Parathyroid adenoma (tissue), 2 donors: ENCODE measurements around the gene OSBPL1A.
"Not testable (repeated sequence)": the region's sequence is repeated elsewhere in the genome, so short reads cannot be mapped to it uniquely, and the experiment has no call there.

Source experiments
- H2AFZ ChIP-seq: fragments of 300-600 bp; sonication (generic); one replicate; pipeline ENCODE4 v1.7.0; 2017; ENCODE audit warnings: antibody characterized with exemption, mild to moderate bottlenecking
- H3K27ac ChIP-seq: fragments of 300-600 bp; sonication (generic); one replicate; pipeline ENCODE4 v1.7.0; 2017
- H3K27me3 ChIP-seq: fragments of 300-600 bp; sonication (generic); one replicate; pipeline ENCODE4 v1.7.0; 2017; ENCODE audit warnings: low read length; ENCODE audit not compliant: control insufficient read depth, insufficient read depth
- H3K36me3 ChIP-seq: fragments of 300-600 bp; sonication (generic); one replicate; pipeline ENCODE4 v1.7.0; 2017; ENCODE audit warnings: low read length; ENCODE audit not compliant: control insufficient read depth, insufficient read depth
- H3K4me1 ChIP-seq: fragments of 300-600 bp; sonication (generic); one replicate; pipeline ENCODE4 v1.7.0; 2017; ENCODE audit warnings: control low read depth
- H3K4me2 ChIP-seq: fragments of 300-600 bp; sonication (generic); one replicate; pipeline ENCODE4 v1.7.0; 2017; ENCODE audit warnings: low read length
- H3K4me3 ChIP-seq: fragments of 300-600 bp; sonication (generic); one replicate; pipeline ENCODE4 v1.7.0; 2017; ENCODE audit warnings: low read depth, low read length
- H3K79me2 ChIP-seq: fragments of 300-600 bp; sonication (generic); one replicate; pipeline ENCODE4 v1.7.0; 2017; ENCODE audit warnings: control low read depth
- H3K9ac ChIP-seq: fragments of 300-600 bp; sonication (generic); one replicate; pipeline ENCODE4 v1.7.0; 2017; ENCODE audit warnings: mild to moderate bottlenecking
- H3K9me3 ChIP-seq: fragments of 300-600 bp; sonication (generic); one replicate; pipeline ENCODE4 v1.7.0; 2017; ENCODE audit warnings: low read length; ENCODE audit not compliant: control insufficient read depth
- CTCF ChIP-seq: fragments of 300-600 bp; sonication (generic); IDR thresholded peaks from one replicate; pipeline ENCODE4 v1.7.0; 2017; ENCODE audit warnings: antibody characterized with exemption, mild to moderate bottlenecking
- donor health status: primary hyperparathyroidism.

Gene OSBPL1A

GRCh38 chr18:24157855-24158254 is 239.8 kb downstream of the OSBPL1A start:
- H3K9me3 ChIP-seq = no peaks in the 10 kb centered on the region
- no peak for TF ChIP-seq CTCF
- H3K27ac ChIP-seq = no peak overlapping the region
- no peaks in the 10 kb centered on the region for H3K27me3 ChIP-seq
- H3K36me3 ChIP-seq = no peaks in the 10 kb centered on the region
- H3K4me1 ChIP-seq = no peaks in the 10 kb centered on the region
- H3K9ac ChIP-seq = no peak overlapping the region
- H3K4me2 ChIP-seq = no peak overlapping the region
- no peak overlapping the region for H3K4me3 ChIP-seq
- H3K79me2 ChIP-seq = no peaks in the 10 kb centered on the region
- H2AFZ ChIP-seq = no peak overlapping the region

- no peaks in the 10 kb centered on the region for H3K4me1 ChIP-seq
- TF ChIP-seq CTCF = no peak
- H3K9ac ChIP-seq = no peak overlapping the region
- no peak overlapping the region for H3K4me3 ChIP-seq
- H3K27ac ChIP-seq = no peak overlapping the region
- no peak overlapping the region for H2AFZ ChIP-seq
- no peaks in the 10 kb centered on the region for H3K79me2 ChIP-seq
- H3K4me2 ChIP-seq = no peak overlapping the region
- H3K27me3 ChIP-seq = no peaks in the 10 kb centered on the region
- no peaks in the 10 kb centered on the region for H3K9me3 ChIP-seq
- H3K36me3 ChIP-seq = no peaks in the 10 kb centered on the region
Observed at GRCh38 chr18:24153397-24153796, 244.2 kb downstream of the OSBPL1A start.

- not testable (repeated sequence) for H3K9me3 ChIP-seq, H3K79me2 ChIP-seq, H2AFZ ChIP-seq
Observed at GRCh38 chr18:24149591-24149990, 248.0 kb downstream of the OSBPL1A start.

GRCh38 chr18:24142376-24142775 is 255.2 kb downstream of the OSBPL1A start:
- TF ChIP-seq CTCF = no peak

More at GRCh38 chr18:24149591-24149990, 248.0 kb downstream of the OSBPL1A start:
- H3K4me1 ChIP-seq, H3K9ac ChIP-seq, H3K36me3 ChIP-seq, H3K4me2 ChIP-seq, H3K4me3 ChIP-seq, H3K27ac ChIP-seq, H3K27me3 ChIP-seq: not testable (repeated sequence)

GRCh38 chr18:24140697-24141096 is 256.9 kb downstream of the OSBPL1A start:
- no peak for TF ChIP-seq CTCF
- Histone ChIP-seq H3K79me2 (no peaks in the 10 kb centered on the region), H3K4me1 (no peaks in the 10 kb centered on the region), H3K36me3 (no peaks in the 10 kb centered on the region), H3K9me3 (no peaks in the 10 kb centered on the region), H3K27me3 (no peaks in the 10 kb centered on the region), H2AFZ (no peak overlapping the region), H3K4me2 (no peak overlapping the region), H3K9ac (no peak overlapping the region), H3K4me3 (no peak overlapping the region), H3K27ac (no peak overlapping the region)

More at GRCh38 chr18:24142376-24142775, 255.2 kb downstream of the OSBPL1A start:
- Histone ChIP-seq H3K9me3 (no peaks in the 10 kb centered on the region), H3K27ac (no peak overlapping the region), H3K4me1 (no peaks in the 10 kb centered on the region), H3K79me2 (no peaks in the 10 kb centered on the region), H3K4me3 (no peak overlapping the region), H3K36me3 (no peaks in the 10 kb centered on the region), H3K9ac (no peak overlapping the region), H2AFZ (no peak overlapping the region), H3K4me2 (no peak overlapping the region), H3K27me3 (no peaks in the 10 kb centered on the region)
